Stimulated activated CD4-positive, alpha-beta T cell treated with anti-CD3 and anti-CD28 coated beads, TNF-alpha, amount 100 ng/mL, for 1 hour (primary cell): Measurements from ENCODE around the gene SOWAHA.
A peak's percentile ranks its signal among the peaks of the same experiment; 100 is the strongest.
"Not testable (repeated sequence)": the region's sequence is repeated elsewhere in the genome, so short reads cannot be mapped to it uniquely, and the experiment has no call there.

Source experiments
- DNase-seq, 3 donors: peaks; one replicate each; pipeline ENCODE4 v3.0.0-alpha.2; 2020; ENCODE audit warnings: low read depth in 3 of 3, low spot score in 1 of 3

The SOWAHA gene

DNA sequence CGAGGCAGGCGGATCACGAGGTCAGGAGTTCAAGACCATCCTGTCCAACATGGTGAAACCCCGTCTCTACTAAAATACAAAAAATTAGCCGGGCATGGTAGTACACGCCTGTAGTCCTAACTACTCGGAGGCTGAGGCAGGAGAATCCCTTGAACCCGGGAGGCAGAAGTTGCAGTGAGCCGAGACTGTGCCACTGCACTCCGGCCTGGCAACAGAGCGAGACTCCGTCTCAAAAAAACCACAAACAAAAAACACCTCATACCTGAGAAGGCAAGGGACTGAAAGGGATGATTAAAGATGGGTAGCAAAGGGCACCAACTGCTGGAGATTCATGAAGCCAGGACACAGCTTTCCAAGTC lies 6.3 kb upstream of the SOWAHA start:
- not testable (repeated sequence) for DNase-seq

DNA sequence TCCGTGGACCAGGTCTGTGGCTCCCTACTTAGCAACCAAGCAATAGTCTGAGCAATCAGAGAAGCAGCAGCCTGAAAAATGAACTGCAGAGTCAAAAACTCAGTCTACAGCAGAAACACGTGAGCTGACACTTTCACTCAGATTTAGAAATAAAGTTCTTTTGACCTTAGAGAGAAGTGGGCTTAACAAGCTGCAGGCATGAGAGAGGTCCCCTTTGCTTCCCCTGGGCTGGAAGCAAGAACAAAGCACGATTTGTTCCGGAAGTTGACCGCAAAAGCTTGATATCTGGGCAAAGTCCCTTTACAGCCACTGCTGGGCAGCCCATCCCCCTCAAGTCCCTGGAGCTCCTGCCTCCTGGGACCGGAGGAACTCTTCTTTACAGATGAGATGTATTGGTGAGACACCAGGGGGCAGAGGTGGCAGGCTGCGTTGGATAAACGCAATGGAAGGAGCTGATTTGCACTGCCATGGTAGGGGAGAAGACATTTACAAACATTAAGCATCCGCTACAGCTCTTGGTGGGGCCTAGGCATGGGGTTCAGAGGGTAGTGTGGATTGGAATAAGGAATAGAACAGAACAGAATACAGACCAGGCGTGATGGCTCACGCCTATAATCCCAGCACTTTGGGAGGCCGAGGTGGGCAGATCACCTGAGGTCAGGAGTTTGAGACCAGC lies 5.8 kb upstream of the SOWAHA start:
- no peak for DNase-seq

DNA sequence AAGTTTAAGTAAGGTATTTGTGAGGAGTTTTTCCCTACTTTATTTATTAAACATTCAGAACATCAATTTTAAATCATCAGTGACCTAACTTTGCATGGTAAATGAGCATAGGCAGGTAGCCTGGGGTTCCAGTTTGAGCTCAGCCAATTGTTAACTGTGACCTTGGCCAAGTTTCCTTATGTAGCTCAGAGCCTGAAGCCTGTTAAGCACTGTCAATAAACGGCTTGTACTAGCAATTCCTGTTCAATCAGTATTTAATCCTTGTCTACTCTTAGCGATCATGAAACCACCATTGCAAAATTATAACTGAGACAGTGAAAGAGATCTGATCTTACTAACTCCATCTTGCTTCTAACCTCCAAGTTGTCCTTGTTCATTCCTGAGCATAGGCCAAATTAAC lies 4.7 kb upstream of the SOWAHA start:
- no peak for DNase-seq

DNA sequence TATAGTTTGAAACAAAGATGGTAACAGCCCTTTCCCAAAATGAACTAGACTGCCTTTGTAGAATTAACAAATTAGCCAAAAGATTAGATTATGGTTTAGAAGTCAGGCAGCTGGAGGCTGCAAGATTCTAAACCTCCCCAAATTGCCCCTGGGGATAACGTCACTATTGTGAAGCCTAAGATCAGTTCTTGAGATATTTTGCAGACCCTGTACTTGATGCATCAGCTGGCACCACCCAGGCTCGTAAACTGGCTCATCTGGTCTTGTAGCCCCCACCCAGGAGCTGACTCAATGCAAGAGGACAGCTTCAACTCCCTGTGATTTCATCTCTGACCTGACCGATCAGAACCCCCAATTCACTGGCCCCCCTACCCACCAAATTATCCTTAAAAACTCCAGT lies 4.2 kb upstream of the SOWAHA start:
- DNase-seq, result no peak

DNA sequence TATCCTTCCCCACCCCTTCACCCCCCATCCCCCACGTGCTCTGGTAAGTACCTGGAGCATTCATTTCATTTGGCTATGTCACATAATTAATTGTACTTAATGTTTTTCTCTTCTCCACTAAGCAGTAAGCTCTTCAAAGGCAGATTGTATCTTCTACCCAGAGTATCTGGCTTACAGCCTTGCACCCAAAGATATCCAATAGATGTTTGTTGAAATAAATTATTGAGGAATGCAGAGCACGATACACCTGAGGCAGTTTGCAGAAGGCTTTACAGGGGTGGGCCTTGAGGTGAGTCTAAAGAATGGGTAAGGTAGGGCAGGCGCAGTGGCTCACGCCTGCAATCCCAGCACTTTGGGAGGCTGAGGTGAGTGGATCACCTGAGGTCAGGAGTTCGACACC lies 2.5 kb upstream of the SOWAHA start:
- no peak for DNase-seq

DNA sequence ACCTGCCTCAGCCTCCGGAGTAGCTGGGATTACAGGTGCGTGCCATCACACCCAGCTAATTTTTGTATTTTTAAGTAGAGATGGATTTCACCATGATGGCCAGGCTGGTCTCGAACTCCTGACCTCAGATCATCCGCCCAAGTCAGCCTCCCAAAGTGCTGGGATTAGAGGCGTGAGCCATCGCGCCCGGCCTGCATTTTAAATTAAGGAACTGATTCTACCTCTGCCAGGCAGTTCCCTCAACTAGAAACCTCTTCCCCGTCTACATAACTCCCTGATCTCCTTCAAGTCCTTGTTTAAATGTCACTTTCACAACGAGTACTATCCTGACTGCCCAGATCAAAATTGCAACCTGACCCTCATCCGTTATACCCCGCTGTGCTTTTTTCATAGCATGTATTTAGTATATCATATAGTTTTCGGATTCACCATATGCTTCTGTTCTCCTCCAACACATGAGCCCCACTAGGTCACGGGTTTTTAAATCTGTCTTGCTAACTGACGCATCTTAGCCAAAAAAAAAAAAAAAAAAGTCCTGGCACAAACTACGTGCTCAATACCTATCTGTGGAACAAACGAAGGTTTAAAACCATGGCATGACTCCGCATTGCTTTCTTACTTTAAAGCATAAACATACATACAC lies 858 bp upstream of the SOWAHA start:
- DNase-seq, result no peak

DNA sequence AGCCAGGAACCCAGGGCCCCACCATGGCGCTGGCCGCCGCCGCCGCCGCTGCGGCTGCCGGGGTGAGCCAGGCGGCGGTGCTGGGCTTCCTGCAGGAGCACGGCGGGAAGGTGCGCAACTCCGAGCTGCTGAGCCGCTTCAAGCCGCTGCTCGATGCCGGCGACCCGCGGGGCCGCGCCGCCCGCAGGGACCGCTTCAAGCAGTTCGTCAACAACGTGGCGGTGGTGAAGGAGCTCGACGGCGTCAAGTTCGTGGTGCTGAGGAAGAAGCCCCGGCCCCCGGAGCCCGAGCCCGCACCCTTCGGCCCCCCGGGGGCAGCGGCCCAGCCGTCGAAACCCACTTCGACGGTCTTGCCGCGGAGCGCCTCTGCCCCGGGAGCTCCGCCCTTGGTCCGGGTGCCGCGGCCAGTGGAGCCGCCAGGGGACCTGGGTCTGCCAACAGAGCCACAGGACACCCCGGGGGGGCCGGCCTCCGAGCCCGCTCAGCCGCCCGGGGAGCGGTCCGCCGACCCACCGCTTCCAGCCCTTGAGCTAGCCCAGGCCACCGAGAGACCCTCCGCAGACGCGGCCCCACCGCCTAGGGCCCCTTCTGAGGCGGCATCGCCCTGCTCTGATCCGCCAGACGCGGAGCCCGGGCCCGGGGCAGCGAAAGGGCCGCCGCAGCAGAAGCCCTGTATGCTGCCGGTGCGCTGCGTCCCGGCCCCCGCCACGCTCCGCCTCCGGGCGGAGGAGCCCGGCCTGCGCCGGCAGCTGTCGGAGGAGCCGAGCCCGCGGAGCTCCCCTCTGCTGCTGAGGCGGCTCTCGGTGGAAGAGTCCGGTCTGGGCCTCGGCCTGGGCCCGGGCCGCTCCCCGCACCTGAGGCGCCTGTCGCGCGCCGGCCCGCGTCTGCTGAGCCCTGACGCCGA lies 749 bp downstream of the SOWAHA start:
- DNase-seq, result no peak

DNA sequence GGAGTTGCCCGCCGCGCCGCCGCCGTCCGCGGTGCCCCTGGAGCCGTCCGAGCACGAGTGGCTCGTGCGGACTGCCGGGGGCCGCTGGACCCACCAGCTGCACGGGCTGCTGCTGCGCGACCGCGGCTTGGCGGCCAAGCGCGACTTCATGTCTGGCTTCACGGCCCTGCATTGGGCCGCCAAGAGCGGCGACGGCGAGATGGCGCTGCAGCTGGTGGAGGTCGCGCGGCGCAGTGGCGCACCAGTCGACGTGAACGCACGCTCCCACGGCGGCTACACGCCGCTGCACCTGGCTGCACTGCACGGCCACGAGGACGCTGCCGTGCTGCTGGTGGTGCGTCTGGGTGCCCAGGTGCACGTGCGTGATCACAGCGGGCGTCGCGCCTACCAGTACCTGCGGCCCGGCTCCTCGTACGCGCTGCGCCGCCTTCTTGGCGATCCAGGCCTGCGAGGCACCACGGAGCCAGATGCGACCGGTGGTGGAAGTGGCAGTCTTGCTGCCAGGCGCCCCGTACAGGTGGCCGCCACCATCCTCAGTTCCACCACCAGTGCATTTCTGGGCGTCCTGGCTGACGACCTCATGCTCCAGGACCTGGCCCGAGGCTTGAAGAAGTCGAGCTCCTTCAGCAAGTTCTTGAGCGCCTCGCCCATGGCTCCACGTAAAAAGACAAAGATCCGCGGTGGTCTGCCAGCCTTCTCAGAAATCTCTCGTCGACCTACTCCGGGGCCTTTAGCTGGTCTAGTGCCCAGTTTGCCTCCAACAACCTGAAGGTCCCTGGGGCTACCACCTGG lies 1.6 kb downstream of the SOWAHA start:
- DNase-seq, result no peak

DNA sequence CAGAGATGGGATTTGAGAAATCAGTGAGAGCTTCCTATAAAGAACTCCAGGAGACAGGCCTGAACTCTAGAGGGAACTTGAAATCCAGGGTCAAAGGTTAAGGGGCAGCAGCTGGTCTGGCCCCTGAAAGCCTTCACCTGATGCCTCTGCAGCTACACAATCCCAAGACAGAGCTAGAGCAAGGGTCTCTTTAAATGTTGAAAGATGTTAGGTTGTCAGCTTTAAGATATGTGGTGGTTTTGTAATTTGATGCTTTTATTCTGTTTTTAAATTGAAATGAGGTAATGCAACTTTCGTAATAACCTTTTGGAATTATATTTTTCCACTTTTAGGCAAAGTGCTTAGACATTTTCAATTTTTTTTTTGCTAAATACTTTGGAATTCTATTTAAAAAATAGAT lies 2.4 kb downstream of the SOWAHA start:
- no peak for DNase-seq

DNA sequence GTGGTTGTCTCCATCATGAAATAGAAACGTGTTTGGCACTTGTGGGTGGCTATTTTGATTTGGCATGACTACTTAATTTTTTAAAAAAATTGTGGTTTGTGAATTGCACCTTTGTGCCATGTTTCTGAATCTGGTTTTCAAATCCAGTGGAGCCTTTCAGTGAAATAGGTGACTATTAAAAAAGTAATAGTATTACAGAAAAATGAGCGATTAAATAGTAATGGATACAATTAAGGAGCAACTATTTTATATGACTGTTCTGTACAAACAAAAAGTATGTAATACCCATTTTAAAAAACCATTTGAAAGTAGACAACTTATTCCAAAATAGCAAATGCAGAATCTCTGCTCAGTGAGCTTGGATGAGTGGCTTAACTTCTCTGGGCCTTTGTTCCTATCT lies 3.0 kb downstream of the SOWAHA start:
- DNase-seq, result no peak

DNA sequence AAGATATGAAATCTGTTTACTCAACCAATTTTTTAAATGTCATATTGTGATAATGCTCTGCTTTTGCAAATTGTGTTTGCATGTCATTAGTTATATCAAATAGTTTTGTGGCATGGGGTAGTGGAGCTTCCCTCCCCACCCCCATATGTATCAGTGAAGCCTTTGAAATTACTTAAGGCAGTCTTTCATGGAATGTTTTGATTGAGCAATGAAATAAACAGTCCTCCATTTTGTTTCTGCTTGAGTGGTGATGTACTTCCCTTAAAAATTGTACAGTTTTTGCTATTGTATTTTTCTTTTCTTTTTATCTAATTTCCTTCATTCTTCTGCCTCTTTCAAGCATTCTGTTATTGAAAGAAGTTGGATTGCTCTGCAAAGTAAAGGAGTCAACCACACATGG lies 3.5 kb downstream of the SOWAHA start:
- no peak for DNase-seq

DNA sequence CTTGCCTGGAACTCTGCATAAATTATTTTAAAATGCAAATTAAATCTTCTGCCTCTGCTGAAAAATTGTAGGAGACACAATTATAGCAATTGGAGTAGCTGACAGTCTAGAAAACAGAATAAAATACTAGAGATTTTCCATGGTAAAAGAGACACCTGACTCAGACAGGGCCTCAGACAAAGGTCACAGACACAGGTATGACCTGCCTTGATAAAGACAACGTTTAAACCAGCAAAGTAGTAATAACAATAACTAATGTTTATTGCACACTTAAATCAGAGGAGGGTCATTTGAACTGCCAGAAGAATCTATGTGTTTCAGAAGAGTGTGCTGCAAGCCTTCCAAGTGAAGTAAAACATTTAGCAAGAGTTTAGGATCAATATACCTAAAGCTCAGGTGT lies 3.9 kb downstream of the SOWAHA start:
- DNase-seq, result no peak

DNA sequence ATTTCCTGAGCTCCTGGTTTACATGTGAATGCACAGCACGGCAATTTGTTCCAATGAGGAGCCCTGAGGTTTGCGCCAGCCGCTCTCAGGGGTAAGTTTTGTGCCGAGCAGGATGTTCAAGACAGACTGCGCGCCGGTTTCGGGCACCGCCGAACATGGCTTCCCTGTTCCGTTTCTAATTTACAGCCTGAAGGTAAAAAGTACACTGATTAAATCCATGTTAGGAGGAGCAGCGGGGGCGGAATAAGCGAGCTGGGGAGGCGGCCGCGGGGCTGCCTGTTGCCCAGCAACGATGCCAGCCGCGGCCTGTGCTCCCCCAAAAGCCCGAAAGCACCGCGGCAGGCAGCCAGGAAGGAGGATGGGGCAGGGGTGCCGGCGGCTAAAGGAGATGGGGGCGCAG lies 6.4 kb downstream of the SOWAHA start:
- DNase-seq, result no peak

DNA sequence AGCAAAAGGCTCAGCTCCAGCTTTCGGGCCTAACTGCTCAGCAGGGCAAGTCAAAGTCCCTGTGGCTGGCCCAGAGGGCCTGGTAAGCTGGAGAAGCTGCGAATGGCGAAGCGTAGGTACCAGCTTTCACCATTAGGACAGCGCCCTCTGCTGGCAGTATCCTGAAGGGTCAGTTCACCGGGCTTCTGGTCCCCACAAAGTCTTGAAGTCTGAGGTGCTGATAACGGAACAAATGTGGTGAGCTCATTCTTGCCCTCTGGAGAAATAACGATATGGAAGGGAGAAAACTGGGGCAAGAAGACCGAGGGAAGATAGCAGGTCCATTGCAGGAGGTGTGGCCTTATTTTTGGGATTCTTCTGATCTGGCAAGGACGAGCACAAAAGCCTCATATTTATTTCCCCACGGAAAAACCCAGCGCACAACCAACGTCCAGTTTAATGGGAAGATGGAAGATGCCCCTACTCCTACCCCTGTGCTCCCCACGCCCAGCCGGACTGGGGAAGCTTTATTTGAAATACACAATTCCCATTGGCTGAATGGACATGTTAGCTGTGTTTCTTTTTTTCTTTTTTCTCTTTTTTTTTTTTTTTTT lies 7.2 kb downstream of the SOWAHA start:
- DNase-seq, result peak; percentile 67 to 85 (median 72)

DNA sequence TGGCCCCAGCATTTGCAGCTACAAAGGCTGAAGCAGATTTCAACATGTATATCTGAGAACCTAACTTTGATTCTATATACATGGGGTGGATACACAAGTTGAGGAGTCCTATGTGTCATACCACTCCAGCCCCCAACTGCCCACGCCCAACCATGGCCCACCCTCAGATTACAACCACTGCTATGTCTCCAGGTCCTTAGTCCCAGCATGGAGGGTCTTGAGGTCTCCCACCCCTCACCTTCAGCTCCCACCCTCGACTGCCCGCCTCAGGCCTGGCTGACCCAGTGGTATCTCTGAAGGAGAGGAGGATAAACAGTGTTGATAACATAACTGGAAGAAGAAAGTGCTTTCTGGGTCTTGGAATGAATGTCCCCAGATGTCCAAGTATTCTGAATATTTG lies 8.2 kb downstream of the SOWAHA start:
- no peak for DNase-seq

DNA sequence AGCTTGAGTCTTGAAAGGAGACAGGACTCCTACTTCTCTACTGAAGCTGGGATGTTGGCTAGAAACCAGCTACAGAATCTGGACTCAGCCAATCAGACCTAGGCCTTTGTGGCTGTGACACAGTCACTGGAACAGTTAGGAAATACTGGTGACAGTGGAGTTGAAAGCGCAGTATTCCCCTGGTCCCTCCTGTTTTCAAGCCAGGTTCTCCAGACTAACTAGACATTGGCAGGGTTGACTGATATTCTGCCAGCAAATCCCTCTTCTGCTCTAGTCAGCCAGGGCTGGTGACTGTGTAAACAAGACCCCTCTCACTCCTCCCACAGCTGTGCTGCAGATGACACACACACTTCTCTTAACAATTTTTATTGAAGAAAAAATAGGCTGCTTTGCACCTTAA lies 8.7 kb downstream of the SOWAHA start:
- DNase-seq, result no peak

DNA sequence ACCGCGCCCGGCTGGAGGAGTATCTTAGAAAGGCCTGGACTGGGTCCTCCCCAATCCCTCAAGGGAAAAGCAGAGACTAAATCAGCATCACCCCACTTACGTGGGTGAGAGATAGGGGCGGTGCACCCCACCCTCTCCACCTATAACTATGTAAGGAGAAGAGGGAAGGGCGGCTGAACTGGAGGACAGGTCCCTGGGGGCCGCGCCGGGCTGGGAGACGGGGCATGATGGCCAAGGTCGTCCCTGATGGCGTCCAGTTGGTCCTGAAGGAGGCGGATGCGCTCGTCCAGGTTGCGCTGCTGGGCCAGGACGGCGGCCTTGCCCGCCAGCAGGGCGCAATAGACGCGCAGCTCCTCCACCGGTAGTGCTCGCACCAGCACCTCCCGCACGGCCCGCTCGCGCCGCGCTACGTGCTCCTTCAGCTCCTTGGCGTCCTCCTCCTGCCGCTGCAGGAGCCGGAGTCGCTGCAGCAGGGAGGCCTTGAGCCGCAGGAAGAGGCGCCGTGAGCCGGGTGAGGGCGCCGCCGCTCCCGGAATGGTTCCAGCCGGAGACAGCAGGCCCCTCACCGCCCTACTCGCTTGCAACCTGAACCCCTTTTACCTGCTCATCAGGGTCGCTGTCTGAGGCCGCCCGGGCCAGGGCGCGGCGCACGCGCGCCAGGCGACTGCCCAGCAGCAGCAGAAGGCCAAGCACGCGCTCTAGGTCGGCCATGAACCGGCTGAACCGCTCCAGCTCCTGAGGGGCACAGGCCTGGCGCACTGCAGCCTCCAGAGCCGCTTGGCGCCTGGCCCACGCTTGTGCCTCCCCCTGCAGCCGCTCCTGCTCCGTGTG lies 9.8 kb downstream of the SOWAHA start:
- no peak for DNase-seq

DNA sequence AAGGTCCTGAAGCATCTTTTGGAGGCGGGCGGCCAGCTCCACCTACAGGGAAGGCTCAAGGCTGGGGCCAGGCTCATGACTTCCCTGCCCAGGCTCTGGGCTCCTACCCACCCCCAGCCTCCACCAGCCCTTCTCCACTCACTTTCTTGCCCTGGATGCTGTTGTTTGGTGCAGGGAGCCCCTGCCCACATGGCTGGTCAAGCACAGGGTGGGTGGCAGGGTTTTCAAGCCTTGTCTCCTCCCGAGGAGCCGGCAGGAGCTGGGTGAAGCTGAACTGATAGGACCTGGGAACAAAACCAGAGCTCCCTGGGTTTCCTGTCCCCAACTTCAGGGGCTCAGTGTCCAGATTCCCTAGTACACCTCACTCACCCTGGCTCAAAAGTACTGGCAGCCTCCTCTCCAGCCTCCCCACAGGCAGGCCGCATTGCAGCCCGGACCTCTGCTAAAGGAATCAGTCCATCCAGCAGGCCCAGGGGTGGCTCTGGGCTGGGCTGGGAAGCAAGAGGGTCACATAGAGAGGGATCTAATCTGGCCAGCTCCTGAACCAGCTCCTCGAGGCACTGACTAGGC lies 10.5 kb downstream of the SOWAHA start:
- no peak for DNase-seq

DNA sequence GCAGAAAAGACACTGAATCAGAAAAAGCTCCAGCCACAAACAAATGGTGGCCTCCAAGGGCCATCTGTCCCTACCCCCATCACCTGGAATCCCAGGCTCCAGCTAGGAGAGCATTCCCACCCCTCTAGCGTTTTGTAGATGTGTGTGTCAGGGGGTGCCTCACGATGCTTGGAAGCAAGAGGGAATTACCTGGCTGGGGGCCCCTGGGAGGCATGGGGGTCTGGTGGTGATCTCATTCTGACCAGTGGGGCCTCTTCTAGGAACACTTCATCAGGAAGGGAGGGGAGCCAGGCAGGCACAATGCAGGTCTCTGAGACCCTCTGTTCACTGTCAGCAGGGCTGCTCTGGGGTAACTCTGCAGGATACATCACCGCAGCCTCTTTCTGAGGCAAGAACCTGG lies 11.3 kb downstream of the SOWAHA start:
- DNase-seq, result no peak
